ENCODE results near the gene MCF2L.

DNA sequence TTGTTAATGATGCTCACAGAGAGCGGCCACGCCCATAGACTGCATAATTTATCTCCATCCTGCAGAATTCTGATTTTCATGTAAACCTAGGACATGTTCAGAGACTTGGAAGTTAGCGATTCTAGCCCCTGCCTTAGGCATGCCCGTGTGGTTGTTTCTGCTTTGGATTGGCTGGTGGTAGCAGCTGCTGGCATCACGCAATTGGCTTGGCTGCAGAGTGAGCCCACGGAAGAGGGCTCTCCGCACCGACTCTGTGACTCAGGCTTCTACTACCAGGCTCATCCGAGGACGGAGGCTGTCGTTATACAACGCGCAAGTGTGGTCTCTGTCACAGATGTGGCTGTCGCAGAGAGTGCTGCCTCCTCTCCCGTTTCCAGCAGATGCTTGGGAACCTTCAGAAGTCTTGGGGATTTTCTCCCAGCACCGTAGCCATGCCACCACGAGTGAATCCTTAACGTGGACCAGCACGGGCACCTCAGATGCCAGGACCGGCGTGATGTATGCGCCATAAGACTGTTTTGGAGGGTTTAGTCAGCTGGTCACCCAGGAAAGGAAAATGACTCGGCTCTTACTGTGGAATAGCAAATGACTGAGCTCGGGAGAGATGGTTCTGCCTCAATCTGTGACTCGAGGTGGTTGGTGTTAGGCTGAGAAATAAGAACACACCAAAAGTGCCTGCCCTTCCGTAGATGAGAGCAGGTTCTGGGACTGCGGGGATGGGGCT, 75.5 kb downstream of the MCF2L start:
- no peak for TF ChIP-seq CTCF (IDR thresholded peaks at IDR 0.05; ENCODE audit: low read length)
- TF ChIP-seq EZH2 (optimal IDR thresholded peaks at IDR 0.05; ENCODE audit: low read depth, low read length), result no peak
